ENCODE results near the gene MTMR4. TPM values are rescaled to one million over a fixed set of nuclear protein-coding genes. Genes with fewer than 3 reads are reported as not detected.

Gene MTMR4
- total and polyA plus RNA-seq, 4 donors, result 17.2 to 70.1 (median 29.9) TPM

GRCh38 chr17:58507123-58507634 lies 7.3 kb downstream of the MTMR4 start (continued):
- TF ChIP-seq REST (IDR thresholded peaks at IDR 0.05) (peak; percentile 79), YY1 (IDR thresholded peaks at IDR 0.05) (peak; percentile 92)

GRCh38 chr17:58506354-58507080 lies 7.9 kb downstream of the MTMR4 start:
- DNase-seq (ENCODE audit: low spot score), result no peak
- peak overlapping the region; percentile 71 to 94 for H3K27ac ChIP-seq (ENCODE audit: low read depth in 1 of 2, low read length in 2 of 2)
- peaks cover 24 to 70% (median 64%) of the 10 kb centered on the region in 4 donors for H3K36me3 ChIP-seq (ENCODE audit: control insufficient read depth in 4 of 4, insufficient read depth in 3 of 4, low read depth in 1 of 4, low read length in 3 of 4)
- TF ChIP-seq FOXA2 (IDR thresholded peaks at IDR 0.05) (no peak), GABPA (IDR thresholded peaks at IDR 0.05 in 1 of 2, conservative IDR thresholded peaks at IDR 0.05 in 1 of 2) (no peak), MAX (IDR thresholded peaks at IDR 0.05) (no peak), TAF1 (conservative IDR thresholded peaks at IDR 0.05) (no peak), SP1 (IDR thresholded peaks at IDR 0.05) (no peak), HNF4A (conservative IDR thresholded peaks at IDR 0.05) (no peak), ZBTB33 (IDR thresholded peaks at IDR 0.05) (no peak), JUND (IDR thresholded peaks at IDR 0.05) (no peak), RAD21 (IDR thresholded peaks at IDR 0.05) (no peak)
- H3K4me1 ChIP-seq (ENCODE audit: control insufficient read depth in 4 of 4, insufficient read depth in 4 of 4, low read length in 3 of 4), result peaks cover 4 to 35% (median 16%) of the 10 kb centered on the region in 4 donors
- H3K4me3 ChIP-seq (ENCODE audit: low read depth in 1 of 3, low read length in 3 of 3), result no peak overlapping the region
- WGBS, result 92% methylated on average over 7 of the region's 7 CpGs
- H3K9me3 ChIP-seq (ENCODE audit: control insufficient read depth in 4 of 4, low read length in 3 of 4), result no peaks in the 10 kb centered on the region
- no peaks in the 10 kb centered on the region for H3K27me3 ChIP-seq (ENCODE audit: control insufficient read depth in 4 of 4, insufficient read depth in 4 of 4, low read length in 3 of 4)
- H3K9ac ChIP-seq (ENCODE audit: low read depth in 1 of 2, low read length in 2 of 2), result no peak overlapping the region

- no peak for TF ChIP-seq FOXA2 (IDR thresholded peaks at IDR 0.05)
- no peak for TF ChIP-seq SP1 (IDR thresholded peaks at IDR 0.05)
- TF ChIP-seq YY1 (IDR thresholded peaks at IDR 0.05), result no peak
- TF ChIP-seq MAX (IDR thresholded peaks at IDR 0.05), result no peak
- TF ChIP-seq RXRA (IDR thresholded peaks at IDR 0.05), result no peak
- no peak for TF ChIP-seq FOXA1 (IDR thresholded peaks at IDR 0.05)
- TF ChIP-seq CTCF (IDR thresholded peaks at IDR 0.05; ENCODE audit: low read depth, low read length, missing input control), result no peak
- no peak for TF ChIP-seq HNF4G (IDR thresholded peaks at IDR 0.05)
- Histone ChIP-seq H3K36me3 (ENCODE audit: control insufficient read depth in 4 of 4, insufficient read depth in 3 of 4, low read depth in 1 of 4, low read length in 3 of 4) (peaks cover 23 to 62% (median 54%) of the 10 kb centered on the region in 4 donors), H3K9me3 (ENCODE audit: control insufficient read depth in 4 of 4, low read length in 3 of 4) (no peaks in the 10 kb centered on the region), H3K9ac (ENCODE audit: low read depth in 1 of 2, low read length in 2 of 2) (no peak overlapping the region), H3K4me3 (ENCODE audit: low read depth in 1 of 3, low read length in 3 of 3) (no peak overlapping the region), H3K27me3 (ENCODE audit: control insufficient read depth in 4 of 4, insufficient read depth in 4 of 4, low read length in 3 of 4) (no peaks in the 10 kb centered on the region), H3K27ac (ENCODE audit: low read depth in 1 of 2, low read length in 2 of 2) (peak overlapping the region in 1 of 2 donors; percentile 23), H3K4me1 (ENCODE audit: control insufficient read depth in 4 of 4, insufficient read depth in 4 of 4, low read length in 3 of 4) (peaks cover 4 to 26% (median 16%) of the 10 kb centered on the region in 4 donors)
- DNase-seq (ENCODE audit: low spot score), result no peak
- 89% methylated on average over 11 of the region's 11 CpGs for WGBS
These were observed 9.5 kb downstream of the MTMR4 start for GRCh38 chr17:58504826-58505351.
